NCI-H2196 (cell line): ENCODE results near the gene CRY2.
"Not testable (repeated sequence)": the region's sequence is repeated elsewhere in the genome, so short reads cannot be mapped to it uniquely, and the experiment has no call there.

ENCODE experiments used
- DNase-seq: peaks from one replicate; lab custom pipeline; 2025; ENCODE audit not compliant: unreplicated experiment; lab: John Stamatoyannopoulos, UW

CRY2 gene

GRCh38 chr11:45811571-45812290, 35.5 kb upstream of the CRY2 start:
- DNase-seq, result no peak

- DNase-seq, result no peak
Measured at GRCh38 chr11:45812581-45813548, 34.4 kb upstream of the CRY2 start.

GRCh38 chr11:45815747-45816146, 31.5 kb upstream of the CRY2 start:
- peak; percentile 11 for DNase-seq

GRCh38 chr11:45816614-45817013, 30.7 kb upstream of the CRY2 start:
- DNase-seq, result peak; percentile 39

- DNase-seq, result no peak
Measured at GRCh38 chr11:45817191-45817590, 30.1 kb upstream of the CRY2 start.

GRCh38 chr11:45818961-45819605, 28.2 kb upstream of the CRY2 start:
- no peak for DNase-seq

GRCh38 chr11:45820211-45820857, 26.9 kb upstream of the CRY2 start:
- DNase-seq, result no peak

GRCh38 chr11:45826492-45826891, 20.8 kb upstream of the CRY2 start:
- not testable (repeated sequence) for DNase-seq

- DNase-seq, result no peak
Measured at GRCh38 chr11:45827123-45827522, 20.2 kb upstream of the CRY2 start.

- no peak for DNase-seq
Measured at GRCh38 chr11:45828996-45829395, 18.3 kb upstream of the CRY2 start.

GRCh38 chr11:45830596-45830995, 16.7 kb upstream of the CRY2 start:
- DNase-seq, result no peak

- no peak for DNase-seq
Measured at GRCh38 chr11:45832811-45833441, 14.3 kb upstream of the CRY2 start.

GRCh38 chr11:45833761-45834160, 13.5 kb upstream of the CRY2 start:
- DNase-seq, result no peak

- DNase-seq, result no peak
Measured at GRCh38 chr11:45834298-45834756, 12.9 kb upstream of the CRY2 start.

- no peak for DNase-seq
Measured at GRCh38 chr11:45839204-45839603, 8.1 kb upstream of the CRY2 start.

- DNase-seq, result not testable (repeated sequence)
Measured at GRCh38 chr11:45840251-45840650, 7.0 kb upstream of the CRY2 start.

- peak; percentile 96 for DNase-seq
Measured at GRCh38 chr11:45843158-45843924, 3.9 kb upstream of the CRY2 start.

GRCh38 chr11:45844822-45845578, 2.3 kb upstream of the CRY2 start:
- DNase-seq, result no peak

- DNase-seq, result no peak
Measured at GRCh38 chr11:45846174-45846675, 1.1 kb upstream of the CRY2 start.
